Subcutaneous abdominal adipose tissue (tissue), 5 donors: ENCODE measurements around the gene DRGX.

Experiments used
- H3K27ac ChIP-seq: one replicate; pipeline ENCODE4 v1.7.0; 2013; ENCODE audit warnings: low read depth, mild to moderate bottlenecking, inconsistent platforms, low read length, moderate library complexity
- H3K27me3 ChIP-seq, 5 donors: one replicate each; pipeline ENCODE4 v1.7.0; 2013; ENCODE audit warnings: low read length in 5 of 5, inconsistent platforms in 1 of 5; ENCODE audit not compliant: control insufficient read depth in 5 of 5, insufficient read depth in 4 of 5
- H3K36me3 ChIP-seq, 5 donors: one replicate each; pipeline ENCODE4 v1.7.0; 2013; ENCODE audit warnings: low read length in 5 of 5; ENCODE audit not compliant: control insufficient read depth in 5 of 5, insufficient read depth in 5 of 5
- H3K4me1 ChIP-seq, 5 donors: one replicate each; pipeline ENCODE4 v1.7.0; 2013; ENCODE audit warnings: low read length in 5 of 5, mild to moderate bottlenecking in 3 of 5, moderate library complexity in 1 of 5; ENCODE audit not compliant: control insufficient read depth in 5 of 5, insufficient read depth in 5 of 5
- H3K4me3 ChIP-seq, 5 donors: one replicate each; pipeline ENCODE4 v1.7.0; 2013; ENCODE audit warnings: low read length in 5 of 5, low read depth in 1 of 5
- H3K9ac ChIP-seq, 5 donors: one replicate each; pipeline ENCODE4 v1.7.0; 2013; ENCODE audit warnings: low read length in 5 of 5, mild to moderate bottlenecking in 4 of 5, moderate library complexity in 3 of 5
- H3K9me3 ChIP-seq, 5 donors: one replicate each; pipeline ENCODE4 v1.7.0; 2013; ENCODE audit warnings: low read length in 5 of 5; ENCODE audit not compliant: control insufficient read depth in 5 of 5
- donor health status: healthy.
- donor health status: healthy.
- donor health status: healthy.
- donor health status: healthy.
- donor health status: healthy.

DRGX gene

DNA sequence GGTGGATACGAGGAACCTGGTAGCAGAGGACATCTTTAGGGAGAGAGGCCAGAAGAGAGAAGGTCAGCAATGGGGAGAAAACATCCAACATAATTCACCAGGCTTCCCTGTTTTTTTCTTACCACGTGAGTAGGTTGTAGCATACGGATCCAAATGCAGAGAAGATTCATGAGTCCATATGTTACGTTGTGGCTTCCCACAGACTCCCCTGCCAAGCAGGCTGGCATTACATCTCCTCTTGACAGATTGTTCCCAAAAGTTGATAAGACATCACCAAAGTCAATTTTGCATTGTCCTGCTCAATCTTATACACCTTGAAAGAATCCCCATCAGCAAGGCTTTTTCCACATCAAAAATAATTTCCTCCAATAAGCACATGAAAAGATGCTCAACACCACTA lies 39.7 kb downstream of the DRGX start:
- peaks cover 0 to 8% (median 5%) of the 10 kb centered on the region in 5 donors for H3K9me3 ChIP-seq
- H3K27me3 ChIP-seq = no peaks in the 10 kb centered on the region
- no peaks in the 10 kb centered on the region for H3K36me3 ChIP-seq
- H3K9ac ChIP-seq = no peak overlapping the region
- no peak overlapping the region for H3K27ac ChIP-seq
- no peak overlapping the region for H3K4me3 ChIP-seq
- H3K4me1 ChIP-seq = peaks cover 0 to 14% (median 12%) of the 10 kb centered on the region in 5 donors

DNA sequence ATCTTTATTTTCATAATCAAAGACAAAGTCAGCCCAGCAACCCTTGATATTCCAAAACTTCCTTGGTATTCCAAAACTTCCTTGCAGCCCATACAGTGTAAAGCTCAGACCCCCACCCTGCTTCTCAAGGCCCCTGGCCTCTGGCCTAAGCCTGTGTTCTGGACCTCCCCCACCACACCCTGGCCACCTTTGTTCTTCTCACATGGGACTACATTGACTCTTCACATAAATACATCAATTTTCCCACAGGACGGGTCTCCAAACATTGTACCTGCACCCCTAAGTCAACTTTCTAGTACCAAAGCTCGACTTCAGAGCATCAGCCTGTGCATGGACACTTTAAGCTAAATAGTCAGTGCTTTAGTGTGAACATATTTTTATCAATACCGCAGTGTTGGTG lies 40.7 kb downstream of the DRGX start:
- Histone ChIP-seq H3K27me3 (no peaks in the 10 kb centered on the region), H3K9me3 (peaks cover 3 to 17% (median 13%) of the 10 kb centered on the region in 5 donors), H3K4me3 (no peak overlapping the region), H3K9ac (no peak overlapping the region), H3K36me3 (no peaks in the 10 kb centered on the region), H3K27ac (no peak overlapping the region), H3K4me1 (peaks cover 0 to 7% (median 7%) of the 10 kb centered on the region in 5 donors)

DNA sequence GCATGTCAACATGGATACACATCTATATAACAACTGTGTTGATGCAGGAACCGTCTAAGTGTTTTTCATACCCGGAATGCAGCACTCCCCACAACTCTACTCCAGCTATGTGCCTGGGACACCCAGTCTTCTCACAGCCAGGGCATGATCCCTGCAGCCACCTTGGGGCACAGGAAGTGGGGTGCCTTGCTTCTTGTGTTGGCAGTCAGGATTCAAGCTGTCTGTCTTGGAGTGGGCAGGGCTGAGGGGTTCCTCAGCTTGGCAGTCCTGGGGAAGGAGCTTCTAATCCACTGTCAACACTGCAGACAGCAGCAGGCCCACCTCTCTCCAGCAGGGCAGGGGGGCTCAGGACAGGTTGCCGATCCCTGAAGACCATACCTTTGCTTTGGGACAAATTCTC lies 41.3 kb downstream of the DRGX start:
- Histone ChIP-seq H3K4me1 (peaks cover 0 to under 1% (median under 1%) of the 10 kb centered on the region in 5 donors), H3K9ac (no peak overlapping the region), H3K9me3 (peaks cover 3 to 24% (median 19%) of the 10 kb centered on the region in 5 donors), H3K27me3 (no peaks in the 10 kb centered on the region), H3K36me3 (no peaks in the 10 kb centered on the region), H3K4me3 (no peak overlapping the region), H3K27ac (no peak overlapping the region)

DNA sequence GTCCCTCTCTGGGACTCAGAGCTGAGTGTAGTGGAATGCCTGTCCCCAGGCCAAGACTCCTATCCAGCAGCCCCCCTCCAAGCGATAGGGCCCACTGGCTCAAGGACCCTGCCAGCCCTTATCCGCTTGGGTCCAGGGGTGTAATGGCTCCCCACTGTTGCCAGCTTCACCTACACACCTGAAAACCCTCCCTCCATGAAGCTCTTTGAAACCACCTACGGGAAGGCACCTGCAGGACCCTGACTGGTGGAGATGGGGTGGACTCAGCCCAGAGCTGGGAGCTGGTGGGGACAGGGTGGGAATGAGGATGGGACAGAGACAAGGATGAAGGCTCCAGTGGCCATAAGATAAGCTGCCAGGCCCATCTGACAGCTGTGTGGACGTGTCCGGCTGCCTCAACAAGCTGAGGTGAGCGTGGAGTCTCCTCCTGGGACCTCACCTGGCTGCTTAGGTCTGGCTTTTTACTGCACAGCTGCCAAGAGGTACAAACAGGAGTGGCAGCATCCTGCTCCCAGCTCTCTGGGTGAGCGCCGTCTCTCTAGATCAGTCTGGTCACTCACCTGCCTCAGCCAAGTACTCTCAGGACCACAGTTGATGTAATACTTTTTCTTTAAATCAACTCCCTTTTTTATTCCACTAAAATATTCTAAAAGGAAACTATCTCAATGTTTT lies 41.9 kb downstream of the DRGX start:
- Histone ChIP-seq H3K4me3 (no peak overlapping the region), H3K9me3 (peaks cover 3 to 29% (median 24%) of the 10 kb centered on the region in 5 donors), H3K27ac (no peak overlapping the region), H3K27me3 (no peaks in the 10 kb centered on the region), H3K9ac (no peak overlapping the region), H3K4me1 (no peaks in the 10 kb centered on the region), H3K36me3 (no peaks in the 10 kb centered on the region)

DNA sequence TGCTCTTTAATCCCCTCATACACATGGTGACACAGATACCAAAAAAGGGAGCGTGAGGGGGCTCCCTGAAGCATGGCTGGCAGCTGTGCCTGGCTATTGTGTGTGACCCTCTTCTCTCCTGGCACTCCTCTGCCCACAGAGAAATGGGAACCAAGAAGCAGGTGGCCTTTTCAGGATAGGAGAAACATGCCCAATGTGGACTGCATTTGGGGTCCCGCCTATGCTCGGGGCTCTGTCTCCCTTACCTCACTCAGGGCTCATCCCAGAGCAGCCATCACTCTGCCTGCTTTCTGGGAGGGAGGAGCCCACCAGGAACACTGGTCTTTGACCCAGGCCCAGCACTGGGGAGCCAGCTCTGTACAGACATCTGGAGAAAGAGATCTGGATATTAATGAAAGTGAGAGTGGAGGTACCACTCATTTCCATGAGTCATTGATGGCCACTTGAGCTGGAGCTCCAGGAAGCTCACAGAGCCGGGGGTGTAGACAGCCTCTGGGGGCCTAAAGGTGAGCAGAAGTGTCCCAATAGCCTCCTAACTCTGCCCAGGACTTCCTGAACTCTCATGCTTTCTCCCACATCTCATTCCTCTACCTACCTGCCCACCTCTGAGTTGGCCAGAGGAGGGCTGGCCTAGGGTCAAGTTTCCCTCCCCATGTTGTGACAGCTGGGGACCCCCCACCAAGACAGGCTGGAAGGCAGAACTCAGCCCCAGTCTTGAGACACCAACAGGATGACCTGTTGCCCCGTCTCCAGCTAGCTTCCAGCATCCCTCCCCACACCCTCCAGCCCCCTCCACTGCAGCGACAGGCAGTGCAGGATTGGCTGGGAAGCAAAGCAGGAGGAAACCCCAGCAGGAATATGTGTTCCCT lies 42.6 kb downstream of the DRGX start:
- no peak overlapping the region for H3K4me3 ChIP-seq
- peaks cover 3 to 29% (median 24%) of the 10 kb centered on the region in 5 donors for H3K9me3 ChIP-seq
- H3K9ac ChIP-seq = no peak overlapping the region
- H3K27me3 ChIP-seq = no peaks in the 10 kb centered on the region
- H3K36me3 ChIP-seq = no peaks in the 10 kb centered on the region
- no peak overlapping the region for H3K27ac ChIP-seq
- no peaks in the 10 kb centered on the region for H3K4me1 ChIP-seq

DNA sequence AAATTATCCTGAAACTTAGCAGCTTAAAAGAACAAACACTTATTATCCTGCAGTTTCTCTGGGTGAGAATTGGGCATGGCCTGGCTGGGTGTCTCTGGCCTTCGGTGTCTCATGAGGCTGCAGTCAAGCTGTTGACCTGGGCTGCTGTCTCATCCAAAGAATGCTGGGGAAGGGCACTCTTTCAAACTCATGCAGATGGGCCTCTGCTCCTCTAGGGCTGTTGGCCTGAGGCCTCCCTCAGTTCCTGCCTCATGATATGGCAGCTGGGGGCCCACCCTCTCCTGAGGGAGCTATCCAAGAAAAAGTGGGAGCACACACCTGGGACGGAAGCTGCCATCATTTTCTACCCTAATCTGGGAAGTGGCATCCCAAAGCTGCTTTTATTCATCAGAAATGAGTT lies 43.6 kb downstream of the DRGX start:
- Histone ChIP-seq H3K9ac (no peak overlapping the region), H3K9me3 (peaks cover 3 to 23% (median 20%) of the 10 kb centered on the region in 5 donors), H3K27me3 (no peaks in the 10 kb centered on the region), H3K36me3 (no peaks in the 10 kb centered on the region), H3K27ac (no peak overlapping the region), H3K4me1 (no peaks in the 10 kb centered on the region), H3K4me3 (no peak overlapping the region)

DNA sequence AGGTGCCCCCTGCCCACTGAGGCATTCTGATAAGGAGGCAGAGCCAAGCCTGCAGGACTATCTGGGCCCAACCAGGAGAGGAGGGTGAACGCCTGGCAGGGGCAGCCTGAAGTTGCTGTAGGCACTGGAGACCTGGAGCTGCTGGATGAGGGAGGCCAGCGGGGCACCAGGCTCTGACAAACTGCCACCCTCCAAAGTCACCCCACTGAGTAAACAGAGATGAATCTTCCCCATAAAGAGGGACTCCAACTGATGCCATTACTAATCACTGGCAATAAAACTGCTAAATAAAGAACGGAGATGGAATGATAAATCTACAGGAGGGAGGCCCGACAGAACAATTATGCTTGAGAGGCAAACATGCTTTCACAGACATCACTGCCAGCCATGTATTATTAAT lies 44.2 kb downstream of the DRGX start:
- Histone ChIP-seq H3K4me1 (no peaks in the 10 kb centered on the region), H3K9ac (no peak overlapping the region), H3K36me3 (no peaks in the 10 kb centered on the region), H3K9me3 (peaks cover 3 to 22% (median 20%) of the 10 kb centered on the region in 5 donors), H3K4me3 (no peak overlapping the region), H3K27me3 (no peaks in the 10 kb centered on the region), H3K27ac (no peak overlapping the region)

DNA sequence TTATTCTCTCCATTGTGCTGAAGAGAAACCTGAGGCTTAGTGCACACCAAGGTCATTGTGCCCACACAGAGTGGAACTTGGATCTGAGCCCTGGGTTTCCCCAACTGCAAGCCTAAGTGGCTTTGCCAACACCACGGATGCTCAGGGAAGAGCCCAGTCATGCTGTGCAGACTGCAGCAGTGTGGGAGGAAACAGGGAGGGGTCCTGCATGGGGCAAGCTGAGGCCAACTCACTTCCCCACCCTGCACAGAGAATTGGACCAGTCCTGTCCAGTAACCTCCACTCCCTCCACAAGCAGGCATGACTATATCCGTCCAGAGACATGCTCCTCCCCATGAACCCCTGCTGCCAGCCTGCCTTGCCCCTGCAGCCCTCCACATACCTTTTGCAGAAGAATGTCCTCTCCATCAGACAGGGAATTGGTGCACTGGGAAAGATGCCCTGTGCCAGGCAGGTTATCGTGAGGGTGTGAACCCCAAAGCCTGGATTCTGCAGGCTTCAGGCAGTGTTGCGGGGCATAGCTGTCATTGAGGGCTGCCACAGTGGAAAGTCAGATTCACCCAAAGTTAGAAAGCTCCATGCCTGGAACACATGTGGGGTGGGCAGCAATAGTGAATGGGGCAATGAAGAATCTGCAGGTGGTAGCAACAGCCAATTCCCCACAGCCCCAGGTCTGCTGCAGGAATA lies 44.9 kb downstream of the DRGX start:
- Histone ChIP-seq H3K9ac (no peak overlapping the region), H3K4me1 (no peaks in the 10 kb centered on the region), H3K27ac (no peak overlapping the region), H3K27me3 (no peaks in the 10 kb centered on the region), H3K4me3 (no peak overlapping the region), H3K36me3 (no peaks in the 10 kb centered on the region), H3K9me3 (peaks cover 3 to 22% (median 20%) of the 10 kb centered on the region in 5 donors)

DNA sequence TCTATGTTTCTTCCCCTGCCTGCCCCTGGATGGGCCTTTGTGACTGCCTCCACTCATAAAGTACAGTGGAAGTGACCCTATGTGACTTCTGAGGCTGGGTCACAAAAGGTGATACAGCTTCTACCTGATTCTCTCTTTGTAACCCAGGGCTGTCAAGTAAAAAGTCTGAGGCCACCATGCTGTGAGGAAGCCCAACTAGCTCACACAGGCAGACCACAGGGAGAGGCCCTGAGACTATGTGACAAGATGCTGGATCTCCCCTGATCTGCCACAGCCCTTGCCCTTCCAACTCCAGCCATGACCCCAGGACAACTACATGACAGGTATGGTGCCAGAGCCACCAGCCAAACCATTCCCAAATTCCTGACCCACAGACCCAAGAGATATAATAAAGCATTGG lies 45.8 kb downstream of the DRGX start:
- Histone ChIP-seq H3K4me1 (no peaks in the 10 kb centered on the region), H3K4me3 (peak overlapping the region in 1 of 5 donors; percentile 9), H3K9me3 (peaks cover 3 to 22% (median 20%) of the 10 kb centered on the region in 5 donors), H3K27me3 (no peaks in the 10 kb centered on the region), H3K36me3 (no peaks in the 10 kb centered on the region), H3K9ac (no peak overlapping the region), H3K27ac (no peak overlapping the region)

DNA sequence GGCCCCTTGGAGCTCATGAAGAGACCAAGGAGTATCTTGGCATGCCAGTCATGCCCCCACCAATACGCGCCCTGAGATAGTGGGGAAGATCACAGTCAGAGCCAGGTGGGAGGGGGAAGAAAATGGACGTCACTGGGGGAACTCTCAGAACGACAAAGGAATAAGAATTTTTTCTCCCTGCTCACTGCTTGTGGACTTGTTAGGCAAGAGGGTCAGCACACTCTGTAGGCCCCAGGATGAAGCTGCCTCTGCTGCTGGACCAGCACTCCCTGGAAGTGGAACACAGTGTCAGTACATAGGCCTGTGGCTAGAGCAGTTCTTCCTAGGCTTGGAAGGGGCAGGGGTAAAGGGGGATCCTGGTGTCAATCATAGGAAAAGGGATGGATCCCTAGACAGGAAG lies 46.5 kb downstream of the DRGX start:
- H3K9ac ChIP-seq = no peak overlapping the region
- H3K36me3 ChIP-seq = no peaks in the 10 kb centered on the region
- no peaks in the 10 kb centered on the region for H3K27me3 ChIP-seq
- no peak overlapping the region for H3K4me3 ChIP-seq
- H3K9me3 ChIP-seq = peaks cover 3 to 22% (median 20%) of the 10 kb centered on the region in 5 donors
- H3K27ac ChIP-seq = no peak overlapping the region
- no peaks in the 10 kb centered on the region for H3K4me1 ChIP-seq
